Parathyroid adenoma (tissue), 2 donors: ENCODE measurements around the gene AFF3.

Experiments
- H2AFZ ChIP-seq: fragments of 300-600 bp; sonication (generic); one replicate; pipeline ENCODE4 v1.7.0; 2017; ENCODE audit warnings: antibody characterized with exemption, mild to moderate bottlenecking
- H3K27ac ChIP-seq: fragments of 300-600 bp; sonication (generic); one replicate; pipeline ENCODE4 v1.7.0; 2017
- H3K27me3 ChIP-seq: fragments of 300-600 bp; sonication (generic); one replicate; pipeline ENCODE4 v1.7.0; 2017; ENCODE audit warnings: low read length; ENCODE audit not compliant: control insufficient read depth, insufficient read depth
- H3K36me3 ChIP-seq: fragments of 300-600 bp; sonication (generic); one replicate; pipeline ENCODE4 v1.7.0; 2017; ENCODE audit warnings: low read length; ENCODE audit not compliant: control insufficient read depth, insufficient read depth
- H3K4me1 ChIP-seq: fragments of 300-600 bp; sonication (generic); one replicate; pipeline ENCODE4 v1.7.0; 2017; ENCODE audit warnings: control low read depth
- H3K4me2 ChIP-seq: fragments of 300-600 bp; sonication (generic); one replicate; pipeline ENCODE4 v1.7.0; 2017; ENCODE audit warnings: low read length
- H3K4me3 ChIP-seq: fragments of 300-600 bp; sonication (generic); one replicate; pipeline ENCODE4 v1.7.0; 2017; ENCODE audit warnings: low read depth, low read length
- H3K79me2 ChIP-seq: fragments of 300-600 bp; sonication (generic); one replicate; pipeline ENCODE4 v1.7.0; 2017; ENCODE audit warnings: control low read depth
- H3K9ac ChIP-seq: fragments of 300-600 bp; sonication (generic); one replicate; pipeline ENCODE4 v1.7.0; 2017; ENCODE audit warnings: mild to moderate bottlenecking
- H3K9me3 ChIP-seq: fragments of 300-600 bp; sonication (generic); one replicate; pipeline ENCODE4 v1.7.0; 2017; ENCODE audit warnings: low read length; ENCODE audit not compliant: control insufficient read depth
- TF ChIP-seq, protein P1 (sequence below): fragments of 300-600 bp; sonication (generic); IDR thresholded peaks from one replicate; pipeline ENCODE4 v1.7.0; 2017; ENCODE audit warnings: antibody characterized with exemption, mild to moderate bottlenecking
- donor health status: primary hyperparathyroidism.

Gene AFF3

DNA sequence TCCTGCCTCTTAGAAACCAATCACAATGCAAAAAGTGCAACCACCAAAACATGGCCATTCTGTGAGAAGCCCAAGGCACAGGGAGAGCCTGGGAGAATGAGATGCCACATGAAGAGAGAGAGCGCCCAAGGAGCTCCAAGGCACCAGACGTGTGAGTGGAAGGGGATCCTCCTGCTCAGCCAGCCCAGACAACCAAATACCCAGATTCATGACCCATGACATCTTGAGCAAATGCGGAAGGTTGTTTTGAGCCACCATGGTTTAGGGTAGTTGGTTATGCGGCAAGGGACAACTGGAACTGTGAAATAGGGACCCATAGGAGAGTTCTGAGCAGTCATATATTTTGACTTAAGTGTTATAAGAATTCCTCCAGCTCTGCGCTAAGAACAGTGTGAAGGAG lies 7.0 kb downstream of the AFF3 start:
- no peak overlapping the region for H3K4me3 ChIP-seq
- no peak overlapping the region for H3K9ac ChIP-seq
- H3K4me1 ChIP-seq, result no peaks in the 10 kb centered on the region
- no peak overlapping the region for H2AFZ ChIP-seq
- H3K27ac ChIP-seq, result no peak overlapping the region
- H3K4me2 ChIP-seq, result no peak overlapping the region
- no peaks in the 10 kb centered on the region for H3K79me2 ChIP-seq
- H3K36me3 ChIP-seq, result no peaks in the 10 kb centered on the region
- H3K27me3 ChIP-seq, result no peaks in the 10 kb centered on the region
- H3K9me3 ChIP-seq, result no peaks in the 10 kb centered on the region
- TF ChIP-seq, protein P1, sequence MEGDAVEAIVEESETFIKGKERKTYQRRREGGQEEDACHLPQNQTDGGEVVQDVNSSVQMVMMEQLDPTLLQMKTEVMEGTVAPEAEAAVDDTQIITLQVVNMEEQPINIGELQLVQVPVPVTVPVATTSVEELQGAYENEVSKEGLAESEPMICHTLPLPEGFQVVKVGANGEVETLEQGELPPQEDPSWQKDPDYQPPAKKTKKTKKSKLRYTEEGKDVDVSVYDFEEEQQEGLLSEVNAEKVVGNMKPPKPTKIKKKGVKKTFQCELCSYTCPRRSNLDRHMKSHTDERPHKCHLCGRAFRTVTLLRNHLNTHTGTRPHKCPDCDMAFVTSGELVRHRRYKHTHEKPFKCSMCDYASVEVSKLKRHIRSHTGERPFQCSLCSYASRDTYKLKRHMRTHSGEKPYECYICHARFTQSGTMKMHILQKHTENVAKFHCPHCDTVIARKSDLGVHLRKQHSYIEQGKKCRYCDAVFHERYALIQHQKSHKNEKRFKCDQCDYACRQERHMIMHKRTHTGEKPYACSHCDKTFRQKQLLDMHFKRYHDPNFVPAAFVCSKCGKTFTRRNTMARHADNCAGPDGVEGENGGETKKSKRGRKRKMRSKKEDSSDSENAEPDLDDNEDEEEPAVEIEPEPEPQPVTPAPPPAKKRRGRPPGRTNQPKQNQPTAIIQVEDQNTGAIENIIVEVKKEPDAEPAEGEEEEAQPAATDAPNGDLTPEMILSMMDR, result no peak

DNA sequence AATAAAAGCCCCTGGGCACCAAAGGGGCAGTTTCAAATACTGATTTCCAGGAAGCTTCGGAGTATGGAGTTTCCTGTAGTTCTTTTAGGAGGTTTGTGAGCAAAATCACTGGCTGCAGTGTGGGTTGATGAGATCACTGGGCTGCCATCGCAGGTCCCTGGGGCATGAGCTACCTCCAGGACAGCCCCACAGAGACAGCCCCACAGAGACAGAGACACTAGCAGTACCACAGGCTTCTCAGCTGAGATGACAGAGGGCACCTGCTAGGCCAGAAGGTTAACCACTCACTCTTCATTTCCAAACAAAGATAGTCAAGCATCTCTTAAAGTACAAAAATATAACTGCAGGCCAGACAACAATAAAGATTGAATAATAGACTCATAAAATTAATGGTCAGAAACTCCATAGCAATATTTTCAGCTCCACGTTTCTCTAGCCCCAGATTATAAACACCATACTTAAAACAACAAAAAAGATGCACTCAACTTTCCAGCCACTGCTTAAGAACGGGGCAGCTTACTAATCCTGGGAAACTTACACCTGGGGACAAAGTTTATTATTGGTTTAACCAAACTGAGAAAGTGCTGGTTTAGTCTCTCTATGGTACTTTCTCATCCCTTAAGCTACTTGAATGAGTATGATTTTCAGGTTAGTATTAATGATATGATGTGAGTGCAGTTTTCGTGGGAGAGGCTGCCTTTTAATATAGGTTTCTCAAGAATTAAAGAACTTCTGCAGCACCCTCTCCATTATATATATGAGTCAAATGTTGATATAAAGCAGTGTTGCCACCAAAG lies 11.6 kb downstream of the AFF3 start:
- H3K36me3 ChIP-seq, result no peaks in the 10 kb centered on the region
- H3K4me1 ChIP-seq, result no peaks in the 10 kb centered on the region
- no peaks in the 10 kb centered on the region for H3K27me3 ChIP-seq
- H3K79me2 ChIP-seq, result no peaks in the 10 kb centered on the region
- TF ChIP-seq, protein P1, result no peak
- H3K9ac ChIP-seq, result no peak overlapping the region
- no peak overlapping the region for H3K4me2 ChIP-seq
- H3K9me3 ChIP-seq, result no peaks in the 10 kb centered on the region
- no peak overlapping the region for H2AFZ ChIP-seq
- H3K27ac ChIP-seq, result no peak overlapping the region
- no peak overlapping the region for H3K4me3 ChIP-seq

DNA sequence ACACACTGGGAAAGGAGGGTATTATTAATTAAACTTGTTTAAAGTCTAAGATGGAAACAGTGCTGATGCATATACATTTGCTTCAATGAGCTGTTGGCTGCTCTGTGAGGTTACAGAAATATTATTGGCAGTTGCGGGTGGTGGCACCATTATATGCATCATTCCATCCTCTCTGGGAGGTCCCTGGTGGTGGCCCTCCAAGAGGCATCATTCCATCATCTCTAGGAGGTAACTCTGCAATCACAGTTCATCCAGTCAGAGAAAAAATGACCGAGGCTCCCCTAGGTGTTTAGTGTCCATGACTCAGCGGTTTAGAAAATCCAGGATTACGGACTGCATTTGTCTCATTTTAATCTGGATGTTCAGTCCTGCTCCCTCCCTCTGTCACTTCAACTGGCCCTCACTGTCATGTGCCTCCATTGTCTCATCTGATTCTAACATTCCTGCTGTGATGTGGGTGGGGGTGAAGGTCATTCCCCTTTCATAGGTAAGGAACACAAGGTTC lies 15.4 kb downstream of the AFF3 start:
- Histone ChIP-seq H3K4me1 (no peaks in the 10 kb centered on the region), H2AFZ (no peak overlapping the region), H3K79me2 (no peaks in the 10 kb centered on the region), H3K9ac (no peak overlapping the region), H3K27me3 (no peaks in the 10 kb centered on the region), H3K4me3 (no peak overlapping the region), H3K36me3 (no peaks in the 10 kb centered on the region), H3K27ac (no peak overlapping the region), H3K4me2 (no peak overlapping the region), H3K9me3 (no peaks in the 10 kb centered on the region)
- TF ChIP-seq, protein P1, result no peak

DNA sequence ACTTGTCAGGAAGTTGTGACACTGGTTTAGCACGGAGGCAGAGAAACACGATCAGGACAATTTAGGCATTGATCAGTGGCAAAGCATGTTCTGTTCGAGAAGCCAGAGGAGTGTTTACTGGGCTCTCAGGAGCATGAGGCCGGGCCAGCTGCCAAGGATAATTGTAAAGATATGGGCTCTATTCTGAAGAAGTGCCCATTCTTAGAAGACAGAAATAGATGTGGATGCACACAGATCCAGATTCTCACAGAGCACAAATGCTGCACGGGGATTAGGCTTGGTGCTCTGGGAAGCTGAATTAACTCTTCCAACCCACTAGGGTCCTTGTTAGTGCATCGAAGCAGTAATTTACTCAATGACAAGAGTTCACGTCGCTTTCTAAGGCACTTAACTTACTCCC lies 16.2 kb downstream of the AFF3 start:
- no peaks in the 10 kb centered on the region for H3K9me3 ChIP-seq
- H2AFZ ChIP-seq, result no peak overlapping the region
- H3K9ac ChIP-seq, result no peak overlapping the region
- no peak overlapping the region for H3K27ac ChIP-seq
- H3K4me1 ChIP-seq, result no peaks in the 10 kb centered on the region
- no peak overlapping the region for H3K4me2 ChIP-seq
- TF ChIP-seq, protein P1, result no peak
- no peaks in the 10 kb centered on the region for H3K27me3 ChIP-seq
- H3K79me2 ChIP-seq, result no peaks in the 10 kb centered on the region
- no peaks in the 10 kb centered on the region for H3K36me3 ChIP-seq
- H3K4me3 ChIP-seq, result no peak overlapping the region

DNA sequence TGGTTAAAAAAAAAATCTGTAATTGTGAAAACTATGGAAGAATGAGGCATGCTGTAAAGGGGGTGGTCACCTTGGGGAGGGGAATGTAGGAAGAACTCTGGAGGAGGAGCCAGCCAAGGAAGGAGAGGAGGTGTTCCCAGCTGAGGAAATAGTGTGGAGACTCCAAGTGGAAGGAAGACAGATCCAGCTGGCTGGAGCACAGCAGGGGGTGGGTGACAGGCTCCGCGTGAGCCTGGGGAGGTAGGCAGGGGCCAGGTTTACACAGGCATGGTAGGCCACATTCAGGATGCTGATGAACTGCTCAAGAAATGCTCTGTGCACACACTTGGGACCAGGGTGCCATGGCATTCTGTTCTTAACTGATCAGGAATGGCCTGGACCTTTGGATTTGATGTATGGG lies 16.8 kb downstream of the AFF3 start:
- no peak overlapping the region for H3K4me3 ChIP-seq
- no peaks in the 10 kb centered on the region for H3K79me2 ChIP-seq
- no peak overlapping the region for H2AFZ ChIP-seq
- no peaks in the 10 kb centered on the region for H3K27me3 ChIP-seq
- no peaks in the 10 kb centered on the region for H3K4me1 ChIP-seq
- no peak overlapping the region for H3K9ac ChIP-seq
- no peak overlapping the region for H3K27ac ChIP-seq
- H3K36me3 ChIP-seq, result no peaks in the 10 kb centered on the region
- no peak overlapping the region for H3K4me2 ChIP-seq
- H3K9me3 ChIP-seq, result no peaks in the 10 kb centered on the region
- TF ChIP-seq, protein P1, result no peak
